Measurements from ENCODE around the gene SOX1.

SOX1 gene

DNA sequence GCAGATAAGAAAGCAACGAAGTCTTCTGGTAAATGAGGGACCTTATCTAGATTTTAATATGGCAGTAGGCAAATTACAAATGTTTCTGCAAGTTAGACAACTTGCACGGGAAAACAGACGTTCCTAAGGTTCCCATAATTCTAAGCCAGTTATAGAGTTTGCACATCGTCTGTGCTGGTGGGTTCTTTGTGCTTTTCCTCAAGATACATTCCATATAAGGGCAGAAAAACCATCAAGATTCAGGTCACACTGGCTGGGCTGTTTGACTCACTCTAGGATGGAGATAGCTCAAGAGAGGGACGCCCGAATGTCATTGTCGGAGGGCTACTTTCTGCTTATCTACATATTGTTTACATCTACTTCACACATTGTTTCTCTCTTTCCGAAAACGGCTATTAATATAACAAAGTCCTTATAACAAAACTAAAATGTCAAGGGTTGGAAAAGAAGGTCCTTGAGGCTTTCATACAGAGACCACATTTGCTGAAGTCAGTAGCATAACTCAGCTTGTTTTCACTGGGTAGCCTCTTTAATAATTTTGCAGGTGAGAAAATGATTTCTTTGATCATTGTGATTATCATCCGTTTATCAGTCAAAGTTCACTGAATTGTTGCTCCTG, 44.4 kb downstream of the SOX1 start:
- ChIA-PET CTCF (no interaction called here), POLR2A (no interaction called here)
- Histone ChIP-seq H3K36me3 (ENCODE audit: control insufficient read depth in 2 of 2, insufficient read depth in 1 of 2, low read length in 2 of 2) (no peaks in the 10 kb centered on the region), H3K27ac (ENCODE audit: extremely low read depth, low read depth, low read length) (no peak overlapping the region), H3K9me3 (ENCODE audit: control insufficient read depth, insufficient read depth, low read depth, low read length) (no peaks in the 10 kb centered on the region), H3K4me1 (ENCODE audit: control insufficient read depth, insufficient read depth, low read length) (0 out of 2 replicates have a peak, but pooled peaks cover 2% of the 10 kb centered on the region), H3K4me3 (ENCODE audit: low read depth, low read length) (no peak overlapping the region)
- TF ChIP-seq ZBTB17 (tag by site-specific recombination; IDR thresholded peaks at IDR 0.05) (0 out of 2 replicates have a peak, but pooled peaks have one; percentile 10), BCL11A (tag by site-specific recombination; IDR thresholded peaks at IDR 0.05; ENCODE audit: low read depth) (no peak)

GRCh38 chr13:112112534-112113276, 45.8 kb downstream of the SOX1 start:
- Histone ChIP-seq H3K9me3 (ENCODE audit: control insufficient read depth, insufficient read depth, low read depth, low read length) (no peaks in the 10 kb centered on the region), H3K4me1 (ENCODE audit: control insufficient read depth, insufficient read depth, low read length) (0 out of 2 replicates have a peak, but pooled peaks cover 2% of the 10 kb centered on the region), H3K36me3 (ENCODE audit: control insufficient read depth in 2 of 2, insufficient read depth in 1 of 2, low read length in 2 of 2) (no peaks in the 10 kb centered on the region), H3K4me3 (ENCODE audit: low read depth, low read length) (no peak overlapping the region), H3K27ac (ENCODE audit: extremely low read depth, low read depth, low read length) (no peak overlapping the region)
- CTCF ChIA-PET = no interaction called here
- POLR2A ChIA-PET = interaction anchor here (0.5 kb wide), 1 partner anchor 1212 kb away, joined by 3 read pairs; no protein-coding TSS in a partner anchor
- TF ChIP-seq ZNF366 (tag by site-specific recombination; conservative IDR thresholded peaks at IDR 0.05) = no peak
- TF ChIP-seq TCF7L2 (IDR thresholded peaks at IDR 0.05; ENCODE audit: borderline replicate concordance, low read depth, low read length) = no peak
- TF ChIP-seq, protein P1, sequence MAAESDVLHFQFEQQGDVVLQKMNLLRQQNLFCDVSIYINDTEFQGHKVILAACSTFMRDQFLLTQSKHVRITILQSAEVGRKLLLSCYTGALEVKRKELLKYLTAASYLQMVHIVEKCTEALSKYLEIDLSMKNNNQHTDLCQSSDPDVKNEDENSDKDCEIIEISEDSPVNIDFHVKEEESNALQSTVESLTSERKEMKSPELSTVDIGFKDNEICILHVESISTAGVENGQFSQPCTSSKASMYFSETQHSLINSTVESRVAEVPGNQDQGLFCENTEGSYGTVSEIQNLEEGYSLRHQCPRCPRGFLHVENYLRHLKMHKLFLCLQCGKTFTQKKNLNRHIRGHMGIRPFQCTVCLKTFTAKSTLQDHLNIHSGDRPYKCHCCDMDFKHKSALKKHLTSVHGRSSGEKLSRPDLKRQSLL (tag by site-specific recombination; IDR thresholded peaks at IDR 0.05) = no peak
- no peak for TF ChIP-seq ZNF48 (tag by site-specific recombination; IDR thresholded peaks at IDR 0.05)
- no peak for TF ChIP-seq ZNF768 (tag by site-specific recombination; IDR thresholded peaks at IDR 0.05)
- TF ChIP-seq ZNF140 (tag by site-specific recombination; IDR thresholded peaks at IDR 0.05) = no peak
- TF ChIP-seq ZBTB1 (tag by site-specific recombination; IDR thresholded peaks at IDR 0.05) = no peak
- no peak for TF ChIP-seq SETDB1 (IDR thresholded peaks at IDR 0.05; ENCODE audit: insufficient read length, low read length)
- no peak for TF ChIP-seq ZNF624 (tag by site-specific recombination; IDR thresholded peaks at IDR 0.05)
- TF ChIP-seq ZNF791 (tag by site-specific recombination; IDR thresholded peaks at IDR 0.05) = no peak
- no peak for TF ChIP-seq ZNF174 (tag by site-specific recombination; IDR thresholded peaks at IDR 0.05)
- no peak for TF ChIP-seq ZNF558 (tag by site-specific recombination; IDR thresholded peaks at IDR 0.05)
- no peak for TF ChIP-seq ZNF184 (tag by site-specific recombination; IDR thresholded peaks at IDR 0.05)
- TF ChIP-seq ZNF639 (tag by site-specific recombination; IDR thresholded peaks at IDR 0.05) = no peak

DNA sequence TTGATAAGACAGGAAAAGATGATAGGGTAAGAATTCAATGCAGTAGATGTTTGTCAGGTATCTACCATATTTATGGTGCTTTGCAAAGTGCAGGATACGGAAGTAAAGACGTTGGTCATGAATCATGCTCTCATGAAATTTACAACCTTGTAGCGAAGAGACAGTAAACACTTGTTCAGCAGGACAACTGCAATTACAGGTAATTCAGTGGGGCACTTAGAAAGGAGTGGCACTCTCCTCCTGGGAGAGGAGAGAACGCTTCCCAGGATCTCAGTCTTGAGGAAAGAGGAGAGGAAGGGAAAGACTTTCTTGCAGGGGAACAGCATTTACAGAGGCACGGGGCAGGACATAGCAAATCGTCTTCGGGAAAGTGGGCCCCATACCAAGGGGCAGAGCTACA, 46.4 kb downstream of the SOX1 start:
- ChIA-PET POLR2A (interaction anchor here (0.5 kb wide), 1 partner anchor 1211 kb away, joined by 3 read pairs; no protein-coding TSS in a partner anchor), CTCF (no interaction called here)
- TF ChIP-seq ZSCAN30 (tag by site-specific recombination; IDR thresholded peaks at IDR 0.05) (no peak), ZNF571 (tag by site-specific recombination; IDR thresholded peaks at IDR 0.05) (no peak), ZNF350 (tag by site-specific recombination; IDR thresholded peaks at IDR 0.05) (no peak), ZSCAN5A (tag by site-specific recombination; IDR thresholded peaks at IDR 0.05) (no peak), PRDM2 (tag by site-specific recombination; IDR thresholded peaks at IDR 0.05; ENCODE audit: borderline replicate concordance) (no peak)

More for the DNA sequence above, 46.4 kb downstream of the SOX1 start:
- Histone ChIP-seq H3K9me3 (ENCODE audit: control insufficient read depth, insufficient read depth, low read depth, low read length) (no peaks in the 10 kb centered on the region), H3K27ac (ENCODE audit: extremely low read depth, low read depth, low read length) (no peak overlapping the region), H3K4me3 (ENCODE audit: low read depth, low read length) (no peak overlapping the region), H3K36me3 (ENCODE audit: control insufficient read depth in 2 of 2, insufficient read depth in 1 of 2, low read length in 2 of 2) (no peaks in the 10 kb centered on the region), H3K4me1 (ENCODE audit: control insufficient read depth, insufficient read depth, low read length) (0 out of 2 replicates have a peak, but pooled peaks cover 2% of the 10 kb centered on the region)
